Muscle layer of duodenum (tissue), 2 donors: ENCODE results near the gene TSPO.

ENCODE experiments used
- H3K27ac ChIP-seq: one replicate; pipeline ENCODE4 v1.7.0; 2013; ENCODE audit warnings: mild to moderate bottlenecking, low read length
- H3K27me3 ChIP-seq: one replicate; pipeline ENCODE4 v1.7.0; 2013; ENCODE audit warnings: low read depth, mild to moderate bottlenecking, control low read depth, low read length
- H3K36me3 ChIP-seq, 2 donors: one replicate each; pipeline ENCODE4 v1.7.0; 2013; ENCODE audit warnings: low read length in 2 of 2, control low read depth in 1 of 2, mild to moderate bottlenecking in 1 of 2; ENCODE audit not compliant: insufficient read depth in 2 of 2, control insufficient read depth in 1 of 2
- H3K4me1 ChIP-seq, 2 donors: one replicate each; pipeline ENCODE4 v1.7.0; 2013; ENCODE audit warnings: low read length in 2 of 2, mild to moderate bottlenecking in 2 of 2, control low read depth in 1 of 2, moderate library complexity in 1 of 2; ENCODE audit not compliant: insufficient read depth in 2 of 2, control insufficient read depth in 1 of 2
- H3K4me3 ChIP-seq, 2 donors: one replicate each; pipeline ENCODE4 v1.7.0; 2013; ENCODE audit warnings: low read length in 2 of 2, low read depth in 1 of 2, mild to moderate bottlenecking in 1 of 2
- H3K9me3 ChIP-seq, 2 donors: one replicate each; pipeline ENCODE4 v1.7.0; 2013; ENCODE audit warnings: low read length in 2 of 2, control low read depth in 1 of 2, mild to moderate bottlenecking in 1 of 2; ENCODE audit not compliant: control insufficient read depth in 1 of 2
- donor health status: healthy.

Gene TSPO

DNA sequence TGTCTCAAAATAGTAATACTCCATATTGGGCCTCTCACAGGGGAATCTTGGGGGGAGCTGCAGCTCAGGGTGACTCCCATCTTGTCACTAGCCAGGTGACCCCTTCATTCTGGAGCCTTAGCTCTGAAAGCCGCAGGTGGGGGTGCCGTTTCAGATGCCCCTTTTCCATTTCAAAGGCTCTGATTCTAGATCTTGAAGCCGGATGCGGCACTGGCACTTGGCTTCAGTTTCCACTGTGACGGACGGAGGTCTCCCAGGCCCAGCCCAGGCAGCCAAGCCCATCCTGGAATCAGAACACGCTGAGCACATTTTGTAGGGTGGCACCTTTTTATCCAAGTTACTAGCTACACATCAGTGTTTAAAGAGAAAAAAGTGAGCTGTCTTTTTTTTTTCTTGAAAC is 34.4 kb upstream of the TSPO start:
- Histone ChIP-seq H3K4me1 (no peaks in the 10 kb centered on the region), H3K4me3 (no peak overlapping the region), H3K9me3 (no peaks in the 10 kb centered on the region), H3K27ac (no peak overlapping the region), H3K27me3 (peaks cover 2% of the 10 kb centered on the region), H3K36me3 (no peaks in the 10 kb centered on the region)

DNA sequence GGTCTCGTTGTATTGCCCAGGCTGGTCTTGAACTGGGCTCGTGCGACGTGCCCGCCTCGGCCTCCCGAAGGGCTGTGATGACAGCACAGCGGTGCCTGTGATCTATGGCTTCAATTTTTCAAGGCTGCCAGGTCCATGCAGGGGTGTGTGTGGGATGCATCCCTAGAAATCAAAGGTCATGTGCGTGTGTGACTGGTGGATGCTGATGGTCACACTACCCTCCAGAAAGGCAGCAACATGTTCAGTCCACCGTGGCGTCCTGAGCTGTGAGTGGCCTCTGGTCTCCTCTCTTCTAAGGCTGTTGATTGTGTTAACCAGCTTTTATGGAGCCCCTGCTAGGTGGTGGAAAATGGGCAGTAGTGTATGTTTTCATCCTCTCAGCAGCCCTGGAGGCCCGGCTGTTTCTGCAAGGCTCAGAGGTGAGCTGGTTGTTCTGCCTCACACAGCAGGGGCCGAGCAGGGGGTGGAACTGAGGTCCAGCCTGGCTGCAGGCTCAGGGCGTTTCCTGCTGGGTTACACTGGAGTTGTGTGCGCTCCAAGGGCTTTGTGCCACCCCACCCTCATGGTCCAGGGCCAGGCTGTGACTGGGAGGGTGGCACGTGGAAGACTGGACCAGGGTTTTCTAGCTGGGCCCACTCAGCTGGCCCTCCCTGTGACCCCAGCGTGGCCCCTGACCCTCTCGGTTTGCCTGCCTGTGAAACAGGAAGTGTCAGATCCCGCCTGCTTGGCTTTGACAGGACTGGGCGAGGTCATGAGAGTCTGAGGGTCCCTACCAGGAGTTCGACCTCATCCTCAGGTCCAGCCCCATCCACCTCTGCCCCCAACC is 33.1 kb upstream of the TSPO start:
- no peaks in the 10 kb centered on the region for H3K9me3 ChIP-seq
- H3K4me1 ChIP-seq = no peaks in the 10 kb centered on the region
- H3K36me3 ChIP-seq = no peaks in the 10 kb centered on the region
- no peaks in the 10 kb centered on the region for H3K27me3 ChIP-seq
- H3K4me3 ChIP-seq = no peak overlapping the region
- no peak overlapping the region for H3K27ac ChIP-seq

GRCh38 chr22:43118953-43119458 is 32.4 kb upstream of the TSPO start:
- H3K27ac ChIP-seq = no peak overlapping the region
- no peaks in the 10 kb centered on the region for H3K36me3 ChIP-seq

GRCh38 chr22:43126501-43127165 is 24.7 kb upstream of the TSPO start:
- no peaks in the 10 kb centered on the region for H3K27me3 ChIP-seq

More at GRCh38 chr22:43118953-43119458, 32.4 kb upstream of the TSPO start:
- Histone ChIP-seq H3K9me3 (no peaks in the 10 kb centered on the region), H3K27me3 (no peaks in the 10 kb centered on the region), H3K4me3 (no peak overlapping the region), H3K4me1 (no peaks in the 10 kb centered on the region)

DNA sequence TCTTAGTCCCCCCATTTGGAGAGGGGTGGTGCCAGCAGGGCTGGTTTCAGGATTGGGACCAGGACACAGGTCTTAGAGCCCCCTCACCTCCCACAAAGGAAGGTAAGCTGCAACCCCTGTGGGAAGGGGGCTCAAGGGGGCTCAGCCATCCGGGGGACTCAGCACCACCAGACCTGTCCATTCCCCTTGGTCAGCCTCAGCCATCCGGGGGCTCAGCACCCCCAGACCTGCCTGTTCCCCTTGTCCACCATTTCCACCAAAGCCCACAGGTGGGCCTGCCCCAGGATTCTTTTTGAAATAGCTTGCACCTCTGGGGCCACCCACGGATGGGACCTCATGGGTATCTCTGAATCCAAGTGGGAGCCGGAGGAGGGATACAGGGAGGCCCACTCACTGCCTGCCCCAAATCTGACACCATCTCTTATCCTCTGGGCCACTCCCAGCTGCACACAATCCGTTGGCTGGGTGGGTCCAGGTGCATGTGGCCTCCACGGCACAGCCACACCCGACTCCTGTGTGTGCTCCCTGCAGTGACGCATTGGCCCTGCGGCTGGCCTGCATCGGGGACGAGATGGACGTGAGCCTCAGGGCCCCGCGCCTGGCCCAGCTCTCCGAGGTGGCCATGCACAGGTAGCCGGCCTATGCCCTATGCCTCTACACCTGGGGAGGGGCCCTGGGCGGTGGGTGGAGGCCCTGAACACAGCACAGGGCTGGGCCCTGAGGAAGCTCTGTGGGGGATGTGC is 24.0 kb upstream of the TSPO start:
- H3K9me3 ChIP-seq = no peaks in the 10 kb centered on the region
- no peak overlapping the region for H3K27ac ChIP-seq
- no peak overlapping the region for H3K4me3 ChIP-seq
- no peaks in the 10 kb centered on the region for H3K4me1 ChIP-seq
- H3K27me3 ChIP-seq = no peaks in the 10 kb centered on the region
- peaks cover 5 to 10% of the 10 kb centered on the region in 2 donors for H3K36me3 ChIP-seq

More at GRCh38 chr22:43126501-43127165, 24.7 kb upstream of the TSPO start:
- Histone ChIP-seq H3K9me3 (no peaks in the 10 kb centered on the region), H3K36me3 (peaks cover 5% of the 10 kb centered on the region in 2 donors), H3K4me3 (no peak overlapping the region), H3K4me1 (no peaks in the 10 kb centered on the region), H3K27ac (no peak overlapping the region)

- Histone ChIP-seq H3K27me3 (no peaks in the 10 kb centered on the region), H3K36me3 (peaks cover 5 to 18% of the 10 kb centered on the region in 2 donors), H3K27ac (peak overlapping the region; percentile 45), H3K4me3 (no peak overlapping the region), H3K9me3 (no peaks in the 10 kb centered on the region), H3K4me1 (no peaks in the 10 kb centered on the region)
These were observed 23.2 kb upstream of the TSPO start for GRCh38 chr22:43128116-43128515.

- H3K9me3 ChIP-seq = no peaks in the 10 kb centered on the region
- H3K36me3 ChIP-seq = peaks cover 5 to 21% of the 10 kb centered on the region in 2 donors
- H3K4me1 ChIP-seq = no peaks in the 10 kb centered on the region
- no peaks in the 10 kb centered on the region for H3K27me3 ChIP-seq
- peak overlapping the region; percentile 45 for H3K27ac ChIP-seq
- no peak overlapping the region for H3K4me3 ChIP-seq
These were observed 22.4 kb upstream of the TSPO start for GRCh38 chr22:43128928-43129424.

- peaks cover 5 to 28% of the 10 kb centered on the region in 2 donors for H3K36me3 ChIP-seq
- H3K27me3 ChIP-seq = no peaks in the 10 kb centered on the region
- no peak overlapping the region for H3K4me3 ChIP-seq
- H3K9me3 ChIP-seq = no peaks in the 10 kb centered on the region
- H3K4me1 ChIP-seq = no peaks in the 10 kb centered on the region
- no peak overlapping the region for H3K27ac ChIP-seq
These were observed 21.6 kb upstream of the TSPO start for GRCh38 chr22:43129426-43130425.

DNA sequence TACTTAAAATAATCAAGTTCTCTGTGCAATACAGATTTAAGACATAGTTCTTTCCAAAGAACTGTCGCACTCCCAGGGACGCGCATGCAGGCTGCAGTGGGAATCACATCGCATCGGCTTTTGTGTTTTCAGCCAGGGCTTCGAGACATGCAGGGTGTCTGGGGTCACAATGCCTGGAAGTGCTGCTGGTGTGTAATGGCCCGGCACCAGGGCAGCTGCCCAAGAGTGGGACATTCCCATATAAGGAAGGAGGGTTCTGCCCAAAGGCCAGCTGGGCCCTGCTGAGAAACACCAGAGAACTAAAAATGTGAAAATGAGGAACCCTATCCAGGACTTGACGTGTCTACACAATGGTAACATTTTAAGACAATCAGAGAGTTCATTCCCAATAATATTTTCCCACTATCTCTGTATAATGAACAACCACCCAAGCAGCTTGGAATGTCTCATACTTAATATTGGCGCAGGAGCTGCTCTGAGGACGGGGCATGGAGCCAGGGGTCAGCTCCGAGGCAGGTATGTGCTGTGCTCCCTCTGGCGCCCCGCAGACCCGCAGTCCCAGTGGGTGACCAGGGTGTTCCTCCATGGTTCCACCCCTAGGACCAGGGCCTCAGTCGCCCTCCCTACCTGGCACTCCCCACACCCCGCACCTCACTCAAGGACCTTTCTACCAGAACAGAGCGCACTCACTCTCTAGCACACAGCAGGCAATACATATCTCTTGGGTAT is 19.4 kb upstream of the TSPO start:
- Histone ChIP-seq H3K27me3 (no peaks in the 10 kb centered on the region), H3K36me3 (peaks cover 9 to 42% of the 10 kb centered on the region in 2 donors), H3K27ac (no peak overlapping the region), H3K9me3 (no peaks in the 10 kb centered on the region), H3K4me3 (no peak overlapping the region), H3K4me1 (no peaks in the 10 kb centered on the region)

DNA sequence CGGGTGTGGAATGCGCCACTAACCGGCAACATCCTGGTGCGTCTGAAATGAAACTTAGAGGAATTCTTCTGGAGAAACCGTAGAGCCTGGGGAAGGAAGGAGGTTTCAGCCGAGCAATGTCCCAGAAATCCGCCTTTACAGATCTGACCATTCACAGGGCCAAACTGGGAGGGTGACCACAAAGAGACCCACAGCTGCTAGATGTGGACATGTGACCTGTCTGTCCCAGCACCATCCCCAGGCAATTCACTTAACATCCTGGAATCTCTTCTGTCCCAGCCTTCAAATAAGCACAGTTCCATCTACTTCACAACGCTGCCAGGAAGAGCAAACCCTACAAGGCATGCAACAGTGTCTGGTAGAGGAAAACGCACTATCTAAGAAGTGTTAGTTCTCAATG is 18.0 kb upstream of the TSPO start:
- H3K4me1 ChIP-seq = no peaks in the 10 kb centered on the region
- H3K27me3 ChIP-seq = no peaks in the 10 kb centered on the region
- peaks cover 14 to 56% of the 10 kb centered on the region in 2 donors for H3K36me3 ChIP-seq
- no peaks in the 10 kb centered on the region for H3K9me3 ChIP-seq
- H3K4me3 ChIP-seq = no peak overlapping the region
- no peak overlapping the region for H3K27ac ChIP-seq
